ENCODE measurements around the gene LRRC59. TPM values are rescaled to one million over a fixed set of nuclear protein-coding genes. Genes with fewer than 3 reads are reported as not detected.

LRRC59 gene
- total and polyA plus RNA-seq, 2 of the 4 experiments (the other 2 are of a cell fraction): 139 to 233 TPM

DNA sequence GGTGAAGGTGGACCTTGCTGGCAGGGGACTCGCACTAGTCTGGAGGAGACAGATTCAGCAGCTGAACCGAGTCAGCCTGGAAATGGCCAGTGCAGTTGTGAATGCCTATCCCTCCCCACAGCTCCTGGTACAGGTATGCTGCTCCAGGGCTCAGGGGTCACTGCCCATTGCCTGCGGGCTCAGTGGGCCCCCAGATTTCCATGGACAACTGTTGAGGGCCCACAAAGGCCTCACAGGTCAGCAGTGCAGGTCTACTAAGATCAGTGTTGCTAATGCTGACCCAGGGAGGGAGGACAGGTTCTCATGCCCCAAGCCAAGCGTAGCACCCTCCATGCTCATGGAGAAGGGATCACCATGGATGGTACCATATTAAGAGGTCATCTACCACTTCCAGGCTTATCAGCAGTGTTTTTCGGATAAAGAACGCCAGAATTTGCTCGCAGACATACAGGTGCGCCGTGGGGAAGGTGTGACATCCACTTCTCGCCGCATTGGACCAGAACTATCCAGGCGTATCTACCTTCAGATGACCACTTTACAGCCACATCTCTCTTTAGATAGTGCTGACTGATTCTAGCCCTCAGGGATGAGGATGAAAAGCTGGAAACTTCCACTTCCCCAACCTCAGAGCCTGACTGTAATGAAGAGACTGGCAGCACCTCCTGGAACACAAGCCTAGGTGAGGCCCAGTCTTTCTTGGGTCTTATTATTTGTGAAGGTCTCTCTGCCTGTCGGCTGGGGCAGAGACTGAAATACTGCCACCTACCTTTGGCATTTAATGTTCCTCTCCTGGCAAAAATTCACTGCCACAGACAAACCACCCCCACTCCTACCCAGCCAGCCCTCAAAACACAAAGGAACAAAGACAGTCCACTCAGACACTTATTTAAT lies 16.7 kb downstream of the LRRC59 start:
- no peak overlapping the region for H3K18ac ChIP-seq (ENCODE audit: low read depth, low read length)
- intact Hi-C loops (cut with micrococcal nuclease) (no loop called here), dilution Hi-C loops (cut with HindIII; ENCODE audit: low sequenced_read_pairs, unreplicated experiment) (no loop called here), in situ Hi-C loops (cut with MboI; ENCODE audit: low sequenced_read_pairs) (no loop called here)
- peak overlapping the region; percentile 20 for H2AK9ac ChIP-seq (replicated peaks; ENCODE audit: low read depth, low read length, poor library complexity)
- no peaks in the 10 kb centered on the region for H3K4me1 ChIP-seq (ENCODE audit: control insufficient read depth, insufficient read depth, low read length)
- H3K23ac ChIP-seq (ENCODE audit: low read depth, low read length): no peak overlapping the region
- no peaks in the 10 kb centered on the region for H3K9me3 ChIP-seq (ENCODE audit: control insufficient read depth, insufficient read depth, low read length)
- ATAC-seq (ENCODE audit: low read depth) (peak; percentile 19), DNase-seq (no peak)
- CTCF ChIA-PET: no interaction called here
- H3K79me1 ChIP-seq (ENCODE audit: low read depth in 1 of 2, low read length in 2 of 2): peaks cover 10 to 28% of the 10 kb centered on the region in 2 experiments; a peak in 3 of 4 replicates
- no peak overlapping the region for H3K4me2 ChIP-seq (ENCODE audit: low read depth, low read length)
- H2AK5ac ChIP-seq (ENCODE audit: low read depth, low read length): no peak overlapping the region
- H2AFZ ChIP-seq (replicated peaks; ENCODE audit: low read length, poor library complexity): no peak overlapping the region
- no peaks in the 10 kb centered on the region for H3K27me3 ChIP-seq (ENCODE audit: control insufficient read depth, insufficient read depth, low read length)
- H2BK120ac ChIP-seq (ENCODE audit: low read depth, low read length): no peak overlapping the region
- no peak overlapping the region for H3K27ac ChIP-seq (ENCODE audit: insufficient read depth, low read length)
- H2BK15ac ChIP-seq (ENCODE audit: low read depth, low read length): no peak overlapping the region
- H3K56ac ChIP-seq (ENCODE audit: extremely low read depth, insufficient read depth, low read length): no peak overlapping the region
- H2BK5ac ChIP-seq (ENCODE audit: low read depth, low read length, poor library complexity, severe bottlenecking): no peak overlapping the region
- H4K8ac ChIP-seq (ENCODE audit: low read depth in 2 of 2, low read length in 2 of 2): 0 out of 4 replicates have a peak overlapping the region, but pooled peaks of 1 of the 2 experiments have one; percentile 8
- no peak overlapping the region for H3K9ac ChIP-seq (ENCODE audit: low read depth, low read length)
- no peak overlapping the region for H4K91ac ChIP-seq (ENCODE audit: insufficient read depth, low read depth, low read length)
- WGBS, 2 experiments (ENCODE audit: extremely low coverage in 2 of 2, insufficient read length in 1 of 2): 100% methylated on average over 1 of the region's 13 CpGs; no CpG with 5 or more reads in 1 of the 2 experiments
- no peak overlapping the region for H2BK20ac ChIP-seq (ENCODE audit: low read depth, low read length)
- H3K4me3 ChIP-seq (ENCODE audit: insufficient read depth, low read depth, low read length): no peak overlapping the region
- no TSS peak for BruUV-seq (replicated peaks)
- H3K36me3 ChIP-seq (ENCODE audit: control insufficient read depth, insufficient read depth, low read length): peaks cover 52% of the 10 kb centered on the region
- H3K14ac ChIP-seq (replicated peaks; ENCODE audit: low read depth, low read length): no peak overlapping the region
- no peak overlapping the region for H4K5ac ChIP-seq (ENCODE audit: low read depth, low read length)
- POLR2A ChIA-PET (ENCODE audit: unreplicated experiment): no interaction called here
- TF ChIP-seq POLR2A (IDR thresholded peaks at IDR 0.05; ENCODE audit: low read depth, low read length) (peak; percentile 41; the same call in 1 of the 2 replicates), MAFK (IDR thresholded peaks at IDR 0.05; ENCODE audit: low read depth, low read length) (no peak), RAD21 (IDR thresholded peaks at IDR 0.05; ENCODE audit: low read length) (no peak), RFX5 (IDR thresholded peaks at IDR 0.05; ENCODE audit: low read depth, low read length) (no peak), RCOR1 (IDR thresholded peaks at IDR 0.05; ENCODE audit: insufficient replicate concordance, low read length) (no peak), NFE2L2 (IDR thresholded peaks at IDR 0.05; ENCODE audit: low read depth, low read length) (no peak), CHD1 (IDR thresholded peaks at IDR 0.05; ENCODE audit: low read depth, low read length) (no peak)
- TF ChIP-seq, protein P1, sequence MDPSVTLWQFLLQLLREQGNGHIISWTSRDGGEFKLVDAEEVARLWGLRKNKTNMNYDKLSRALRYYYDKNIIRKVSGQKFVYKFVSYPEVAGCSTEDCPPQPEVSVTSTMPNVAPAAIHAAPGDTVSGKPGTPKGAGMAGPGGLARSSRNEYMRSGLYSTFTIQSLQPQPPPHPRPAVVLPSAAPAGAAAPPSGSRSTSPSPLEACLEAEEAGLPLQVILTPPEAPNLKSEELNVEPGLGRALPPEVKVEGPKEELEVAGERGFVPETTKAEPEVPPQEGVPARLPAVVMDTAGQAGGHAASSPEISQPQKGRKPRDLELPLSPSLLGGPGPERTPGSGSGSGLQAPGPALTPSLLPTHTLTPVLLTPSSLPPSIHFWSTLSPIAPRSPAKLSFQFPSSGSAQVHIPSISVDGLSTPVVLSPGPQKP (IDR thresholded peaks at IDR 0.05; ENCODE audit: borderline replicate concordance, low read depth, low read length): no peak
- TF ChIP-seq, protein P2, sequence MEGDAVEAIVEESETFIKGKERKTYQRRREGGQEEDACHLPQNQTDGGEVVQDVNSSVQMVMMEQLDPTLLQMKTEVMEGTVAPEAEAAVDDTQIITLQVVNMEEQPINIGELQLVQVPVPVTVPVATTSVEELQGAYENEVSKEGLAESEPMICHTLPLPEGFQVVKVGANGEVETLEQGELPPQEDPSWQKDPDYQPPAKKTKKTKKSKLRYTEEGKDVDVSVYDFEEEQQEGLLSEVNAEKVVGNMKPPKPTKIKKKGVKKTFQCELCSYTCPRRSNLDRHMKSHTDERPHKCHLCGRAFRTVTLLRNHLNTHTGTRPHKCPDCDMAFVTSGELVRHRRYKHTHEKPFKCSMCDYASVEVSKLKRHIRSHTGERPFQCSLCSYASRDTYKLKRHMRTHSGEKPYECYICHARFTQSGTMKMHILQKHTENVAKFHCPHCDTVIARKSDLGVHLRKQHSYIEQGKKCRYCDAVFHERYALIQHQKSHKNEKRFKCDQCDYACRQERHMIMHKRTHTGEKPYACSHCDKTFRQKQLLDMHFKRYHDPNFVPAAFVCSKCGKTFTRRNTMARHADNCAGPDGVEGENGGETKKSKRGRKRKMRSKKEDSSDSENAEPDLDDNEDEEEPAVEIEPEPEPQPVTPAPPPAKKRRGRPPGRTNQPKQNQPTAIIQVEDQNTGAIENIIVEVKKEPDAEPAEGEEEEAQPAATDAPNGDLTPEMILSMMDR (conservative IDR thresholded peaks at IDR 0.05; ENCODE audit: low read depth, low read length): 0 out of 2 replicates have a peak, but pooled peaks have one; percentile 14
- H4K20me1 ChIP-seq (ENCODE audit: insufficient read depth, low read length): peaks cover 27% of the 10 kb centered on the region
- no peaks in the 10 kb centered on the region for H3K9me1 ChIP-seq (ENCODE audit: insufficient read depth, low read length)
- H3K4ac ChIP-seq (ENCODE audit: low read depth, low read length): no peak overlapping the region
